ENCODE measurements around the gene MRPL14.

MRPL14 gene

GRCh38 chr6:44104481-44105021 is 22.7 kb downstream of the MRPL14 start:
- H3K4me3 ChIP-seq (ENCODE audit: control insufficient read depth, low read depth, low read length): no peak overlapping the region
- no peak for DNase-seq (ENCODE audit: low read depth)
- no peak for TF ChIP-seq CTCF (IDR thresholded peaks at IDR 0.05; ENCODE audit: control insufficient read depth, insufficient read depth, low read depth, low read length, missing control alignments)

GRCh38 chr6:44102527-44102926 is 24.7 kb downstream of the MRPL14 start:
- no peak overlapping the region for H3K4me3 ChIP-seq (ENCODE audit: control insufficient read depth, low read depth, low read length)
- no peak for DNase-seq (ENCODE audit: low read depth)
- TF ChIP-seq CTCF (IDR thresholded peaks at IDR 0.05; ENCODE audit: control insufficient read depth, insufficient read depth, low read depth, low read length, missing control alignments): no peak

GRCh38 chr6:44101832-44102231 is 25.4 kb downstream of the MRPL14 start:
- no peak overlapping the region for H3K4me3 ChIP-seq (ENCODE audit: control insufficient read depth, low read depth, low read length)
- no peak for DNase-seq (ENCODE audit: low read depth)
- no peak for TF ChIP-seq CTCF (IDR thresholded peaks at IDR 0.05; ENCODE audit: control insufficient read depth, insufficient read depth, low read depth, low read length, missing control alignments)

- TF ChIP-seq CTCF (IDR thresholded peaks at IDR 0.05; ENCODE audit: control insufficient read depth, insufficient read depth, low read depth, low read length, missing control alignments): peak; percentile 73
- DNase-seq (ENCODE audit: low read depth): no peak
- H3K4me3 ChIP-seq (ENCODE audit: control insufficient read depth, low read depth, low read length): no peak overlapping the region
These were observed 27.1 kb downstream of the MRPL14 start for GRCh38 chr6:44100088-44100550.

- TF ChIP-seq CTCF (IDR thresholded peaks at IDR 0.05; ENCODE audit: control insufficient read depth, insufficient read depth, low read depth, low read length, missing control alignments): no peak
- DNase-seq (ENCODE audit: low read depth): no peak
- H3K4me3 ChIP-seq (ENCODE audit: control insufficient read depth, low read depth, low read length): no peak overlapping the region
These were observed 28.1 kb downstream of the MRPL14 start for GRCh38 chr6:44099192-44099591.

GRCh38 chr6:44097782-44098317 is 29.4 kb downstream of the MRPL14 start:
- H3K4me3 ChIP-seq (ENCODE audit: control insufficient read depth, low read depth, low read length): no peak overlapping the region
- DNase-seq (ENCODE audit: low read depth): no peak
- TF ChIP-seq CTCF (IDR thresholded peaks at IDR 0.05; ENCODE audit: control insufficient read depth, insufficient read depth, low read depth, low read length, missing control alignments): no peak

All from AG09309 (cell line).